SK-MEL-5 (cell line): ENCODE measurements around the gene SPRYD4. TPM values are rescaled to one million over a fixed set of nuclear protein-coding genes. Genes with fewer than 3 reads are reported as not detected.
"Not testable (repeated sequence)": the region's sequence is repeated elsewhere in the genome, so short reads cannot be mapped to it uniquely, and the experiment has no call there.

Source experiments
- DNase-seq: peaks from one replicate; pipeline ENCODE4 v3.0.0-alpha.2; 2016; ENCODE audit warnings: low read depth, low spot score
- in situ Hi-C: cut with HindIII; loops from 2 replicates; pipeline ENCODE4 v1.10.0; 2016; ENCODE audit warnings: low sequenced_read_pairs, high pct_unique_total_duplicates, low pct_unique_long_range_greater_than_20kb
- polyA plus RNA-seq, 2 experiments: library from polyadenylated mRNA; depleted of rRNA; stranded (reverse); fragments of >200 nt; gene quantifications; 2 replicates each; pipeline ENCODE4 v1.2.3, GENCODE V29; 2015
- total RNA-seq: library from RNA; depleted of rRNA; stranded (reverse); fragments of >200 nt; shearing (Covaris generic); gene quantifications from 2 replicates; pipeline ENCODE4 v1.2.3, GENCODE V29; 2014; rRNA removed

Gene SPRYD4
- 4.5 and 4.8 TPM in 2 replicates for total RNA-seq
- polyA plus RNA-seq (2015; cell fraction: cytosol; rRNA removed): 3.8 and 4.7 TPM in 2 replicates
- polyA plus RNA-seq (2015; cell fraction: nucleus; rRNA removed): 3.6 and 4.7 TPM in 2 replicates

DNA sequence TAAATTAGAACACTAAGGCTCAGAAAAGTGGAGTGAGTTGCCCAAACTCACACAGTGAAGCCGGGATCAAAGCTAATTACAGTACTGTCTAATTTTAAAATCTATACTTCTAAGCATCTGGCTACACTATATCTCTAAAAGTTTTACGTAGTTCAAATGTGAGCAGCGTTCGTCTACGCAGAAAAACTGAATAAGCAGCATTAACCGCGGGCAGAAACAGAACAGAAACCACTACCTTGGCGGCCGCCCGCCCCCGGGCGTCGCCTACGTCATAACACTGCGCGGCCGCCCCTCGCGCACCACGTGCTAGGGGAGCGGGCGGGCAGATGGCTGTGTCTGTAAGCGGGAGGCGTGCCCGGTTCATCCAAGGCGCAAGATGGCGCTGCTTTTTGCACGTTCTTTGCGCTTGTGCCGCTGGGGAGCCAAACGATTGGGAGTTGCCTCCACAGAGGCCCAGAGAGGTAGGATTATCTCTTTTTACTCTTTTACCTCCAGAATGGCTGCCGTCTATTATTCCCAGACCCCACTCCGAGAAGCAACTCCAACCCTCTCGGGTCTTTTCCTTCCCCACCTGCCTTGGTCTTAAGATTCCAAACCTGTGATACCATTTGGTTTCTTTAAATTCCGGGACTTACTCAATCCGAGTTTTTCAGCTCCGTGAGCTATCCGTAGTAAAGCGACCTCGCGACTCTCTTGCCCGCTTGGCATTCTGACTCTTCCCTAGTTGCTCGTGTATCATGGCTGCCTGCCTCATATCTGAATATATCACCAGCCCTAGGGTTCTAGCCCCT, at the start of gene SPRYD4:
TSS of gene SPRYD4 (plus strand) at position 363 of the 791 bp plus-strand sequence. CDS start at position 377, 14 bp downstream.
- in situ Hi-C loops: no loop called here
- peak; percentile 91 for DNase-seq

DNA sequence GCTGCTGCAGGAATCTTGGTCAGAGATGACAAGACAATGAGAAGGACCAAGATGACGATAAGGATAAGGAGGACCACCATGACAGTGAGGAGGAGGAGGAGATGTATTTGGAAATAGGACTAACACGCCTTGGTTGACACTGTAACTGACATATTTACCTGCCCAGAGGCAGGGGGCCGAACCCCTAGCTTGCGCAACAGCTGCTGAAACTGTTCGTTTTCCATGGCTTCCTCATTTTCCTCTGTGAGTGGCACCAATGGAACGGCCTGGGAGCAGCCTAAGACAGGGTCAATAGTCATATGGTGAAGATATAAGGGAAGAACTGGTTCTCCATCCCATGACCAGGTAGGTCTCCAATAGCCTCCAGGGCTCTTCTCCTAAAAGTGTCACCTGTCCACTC, 48.0 kb upstream of the SPRYD4 start:
- DNase-seq: no peak
- in situ Hi-C loops: no loop called here

DNA sequence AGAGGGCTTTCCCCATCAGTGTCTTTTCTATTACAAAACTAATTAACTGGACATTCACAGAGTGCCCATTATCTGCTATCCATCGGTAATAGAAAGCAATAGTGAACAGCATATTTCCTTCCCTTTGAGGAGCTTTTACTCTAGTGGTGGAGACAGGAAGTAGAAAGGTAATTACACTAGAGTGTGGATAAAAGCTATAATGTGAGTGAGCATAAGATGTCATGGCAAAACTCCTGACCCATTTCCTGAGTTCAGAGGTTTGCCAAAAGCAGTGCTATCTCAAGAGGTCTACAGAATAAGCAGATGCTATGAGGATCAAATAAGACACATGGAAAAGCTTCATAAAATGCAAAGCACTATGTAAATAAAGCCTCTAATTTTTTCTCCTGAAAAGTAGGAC, 43.2 kb upstream of the SPRYD4 start:
- DNase-seq: no peak
- in situ Hi-C loops: no loop called here

DNA sequence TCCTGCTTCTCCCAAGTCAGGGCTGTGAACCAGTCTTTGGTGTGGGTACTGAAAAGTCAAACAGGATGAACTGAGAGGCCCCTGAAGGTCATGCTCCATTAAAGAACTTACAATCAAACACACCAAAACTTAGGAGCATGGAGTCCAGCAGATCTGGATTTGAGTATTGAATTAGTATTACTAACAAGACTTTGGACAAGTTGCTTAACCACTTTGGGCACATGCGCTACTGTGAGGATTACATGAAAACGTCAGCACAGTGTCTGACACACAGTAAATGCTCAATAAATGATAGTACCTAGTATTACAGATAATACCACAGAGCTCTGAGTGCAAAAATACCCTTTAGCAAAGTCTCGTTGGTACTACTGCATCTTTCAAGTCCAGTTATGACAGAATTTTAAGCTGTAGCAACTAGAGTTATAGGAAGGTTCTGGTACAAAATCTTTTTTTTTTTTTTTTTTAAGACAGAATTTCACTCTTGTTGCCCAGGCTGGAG, 42.4 kb upstream of the SPRYD4 start:
- in situ Hi-C loops: no loop called here

DNA sequence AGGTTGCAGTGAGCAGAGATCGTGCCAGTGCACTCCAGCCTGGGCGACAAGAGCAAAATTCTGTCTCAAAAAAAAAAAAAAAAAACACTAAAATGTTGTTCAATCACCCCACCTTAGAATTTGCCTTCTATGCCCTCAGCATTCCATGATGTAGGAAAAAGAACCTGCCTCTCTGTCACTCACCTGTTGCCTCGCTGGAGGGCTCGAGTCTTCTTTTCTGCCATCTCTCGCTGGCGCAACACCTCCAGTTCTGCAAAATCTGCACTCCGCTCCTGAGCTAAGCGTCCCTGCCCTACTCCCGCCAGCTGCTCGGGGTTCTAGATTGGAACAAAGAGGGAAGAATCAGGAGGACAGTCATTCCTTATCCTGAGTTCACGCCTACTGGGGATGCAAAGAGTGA, 37.1 kb upstream of the SPRYD4 start:
- in situ Hi-C loops: no loop called here
- no peak for DNase-seq

More for the DNA sequence above, 42.4 kb upstream of the SPRYD4 start:
- no peak for DNase-seq

DNA sequence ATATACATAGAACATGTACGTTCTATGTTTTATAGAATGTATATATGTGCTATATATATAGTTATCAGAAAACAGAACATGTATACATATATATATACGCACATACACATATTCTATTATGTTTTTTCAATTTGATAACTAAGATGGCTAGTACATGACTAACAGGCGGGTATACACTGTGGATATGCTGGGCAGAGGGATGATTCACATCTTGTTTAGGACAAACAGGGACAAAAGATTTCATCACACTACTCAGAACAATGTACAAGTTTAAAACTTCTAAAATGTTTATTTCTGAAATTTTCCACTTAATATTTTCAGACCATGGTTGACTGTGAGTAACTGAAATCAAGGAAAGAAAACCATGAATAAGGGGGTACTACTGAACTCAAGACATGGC, 36.5 kb upstream of the SPRYD4 start:
- in situ Hi-C loops: no loop called here
- no peak for DNase-seq

DNA sequence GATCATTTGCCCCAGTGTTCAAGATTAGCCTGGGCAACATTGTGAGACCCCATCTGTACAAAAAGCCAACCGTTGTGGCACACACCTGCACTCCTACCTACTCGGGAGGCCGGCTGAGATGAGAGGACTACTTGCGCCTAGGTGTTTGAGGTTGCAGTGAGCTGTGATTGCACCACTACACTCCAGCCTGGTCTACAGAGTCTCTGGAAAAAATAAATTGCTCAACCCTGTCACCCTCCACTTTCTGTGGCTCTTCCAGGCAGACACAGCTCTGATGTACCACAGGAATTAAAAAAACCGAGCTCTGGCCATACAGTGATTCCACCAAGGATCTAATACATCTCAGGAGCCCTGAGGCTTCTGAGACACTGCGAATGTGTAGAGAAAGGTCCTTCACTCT, 33.5 kb upstream of the SPRYD4 start:
- in situ Hi-C loops: no loop called here
- no peak for DNase-seq

DNA sequence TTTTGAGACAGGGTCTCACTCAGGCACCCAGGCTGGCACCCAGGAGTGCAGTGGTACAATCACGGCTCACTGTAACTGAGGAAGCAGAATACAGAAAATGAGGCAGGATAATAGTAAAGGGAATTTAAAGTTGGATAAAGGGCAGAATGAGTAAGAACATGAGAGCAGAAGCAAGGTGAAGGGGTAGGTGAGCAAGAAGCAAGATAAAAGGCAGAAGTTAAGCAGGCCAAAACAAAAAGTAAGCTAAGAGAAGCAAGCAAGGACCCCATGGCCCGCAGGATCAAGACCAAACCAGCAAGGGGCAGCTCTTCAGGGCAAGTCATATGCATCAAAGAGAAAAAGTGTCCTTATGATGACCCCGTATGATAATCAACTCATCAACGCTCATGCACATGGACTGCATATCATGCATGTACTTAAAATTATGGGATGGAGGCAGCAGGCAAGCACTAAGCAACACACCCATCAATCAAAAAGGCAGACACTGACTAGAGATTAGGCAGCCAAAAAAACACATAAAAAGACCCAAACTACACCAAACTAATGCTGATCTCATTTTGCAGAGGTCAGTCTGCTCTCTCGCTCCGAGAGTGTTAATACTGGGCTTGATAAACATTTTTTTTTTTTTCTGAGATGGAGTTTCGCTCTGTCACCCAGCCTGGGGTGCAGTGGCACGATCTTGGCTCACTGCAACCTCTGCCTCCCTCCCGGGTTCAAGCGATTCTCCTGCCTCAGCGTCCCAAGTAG, 30.8 kb upstream of the SPRYD4 start:
- in situ Hi-C loops: no loop called here
- DNase-seq: no peak

DNA sequence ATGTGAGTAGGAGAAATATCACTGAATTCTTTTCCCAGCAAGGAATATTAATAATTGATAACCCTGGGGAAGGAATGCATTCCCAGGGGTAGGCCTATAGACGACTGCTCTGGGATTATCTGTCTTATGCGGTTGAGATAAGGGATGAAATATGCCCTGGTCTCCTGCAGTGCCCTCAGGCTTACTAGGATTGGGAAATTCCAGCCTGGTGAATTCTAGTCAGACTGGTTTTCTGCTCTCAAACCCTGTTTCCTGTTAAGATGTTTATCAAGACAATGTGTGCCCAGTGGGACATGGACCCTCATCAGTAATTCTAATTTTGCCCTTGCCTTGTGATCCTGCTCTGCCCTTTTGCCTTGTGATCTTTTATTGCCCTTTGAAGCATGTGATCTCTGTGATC, 25.2 kb upstream of the SPRYD4 start:
- in situ Hi-C loops, DNase-seq: not testable (repeated sequence)

DNA sequence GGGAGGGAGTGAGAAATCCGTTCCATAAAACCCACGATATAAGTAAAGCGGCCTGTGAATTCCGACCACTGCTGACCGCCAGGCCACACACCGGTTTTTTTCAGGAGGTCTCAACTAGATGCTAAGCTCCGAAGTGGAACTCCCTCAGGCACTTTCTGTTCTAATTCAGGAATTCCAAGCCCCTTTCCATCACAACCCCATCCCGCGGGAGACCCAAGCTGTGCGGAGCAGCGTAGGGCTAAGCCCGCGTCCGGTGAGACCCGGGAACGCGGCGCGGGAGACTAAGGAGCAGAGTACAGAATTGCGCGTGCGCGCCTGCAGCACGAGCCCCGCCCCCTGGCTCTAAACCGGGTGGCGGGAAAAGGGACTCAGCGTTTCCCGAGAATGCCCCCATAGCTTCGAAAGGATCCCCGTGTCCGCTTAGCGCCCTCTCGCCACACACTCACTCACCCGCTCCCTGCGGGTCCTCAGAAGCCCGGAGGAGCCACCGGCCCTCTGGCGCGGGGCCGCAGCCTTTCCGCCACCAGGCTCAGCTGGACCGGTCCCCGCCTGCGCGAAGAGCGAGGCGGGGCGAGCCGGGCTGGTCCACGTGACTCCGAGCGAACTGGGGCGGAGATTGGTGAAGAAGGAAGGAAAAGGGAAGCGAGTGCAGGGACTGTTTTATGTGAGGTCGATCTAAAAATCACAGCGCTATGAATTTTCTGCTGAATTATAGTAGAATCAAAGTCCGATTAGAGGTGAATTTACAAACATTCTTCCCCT, 19.3 kb upstream of the SPRYD4 start, which contains the start of gene TIMELESS:
TSS of gene TIMELESS (minus strand) at position 567 of the 762 bp plus-strand sequence. CDS start 15,256 bp downstream, outside the sequence.
- peak; percentile 91 for DNase-seq
- in situ Hi-C loops: no loop called here

DNA sequence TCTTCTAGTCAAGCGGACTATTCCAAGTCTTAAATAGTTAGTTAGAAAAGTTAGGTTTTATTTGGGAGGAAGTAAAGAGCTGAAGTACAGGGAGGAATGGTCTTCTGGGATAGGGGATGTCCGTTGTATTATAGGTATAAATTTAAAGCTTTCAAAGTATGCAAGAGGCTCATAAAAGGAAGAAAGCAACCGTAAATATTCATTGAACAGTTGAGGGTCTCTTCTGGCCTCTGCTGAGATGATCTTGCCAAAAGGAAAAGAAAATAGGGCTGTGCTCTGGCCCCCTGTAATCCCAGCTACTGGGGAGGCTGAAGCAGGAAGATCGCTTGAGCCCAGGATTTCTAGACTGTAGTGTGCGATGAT, 18.8 kb upstream of the SPRYD4 start:
- in situ Hi-C loops: no loop called here
- no peak for DNase-seq

DNA sequence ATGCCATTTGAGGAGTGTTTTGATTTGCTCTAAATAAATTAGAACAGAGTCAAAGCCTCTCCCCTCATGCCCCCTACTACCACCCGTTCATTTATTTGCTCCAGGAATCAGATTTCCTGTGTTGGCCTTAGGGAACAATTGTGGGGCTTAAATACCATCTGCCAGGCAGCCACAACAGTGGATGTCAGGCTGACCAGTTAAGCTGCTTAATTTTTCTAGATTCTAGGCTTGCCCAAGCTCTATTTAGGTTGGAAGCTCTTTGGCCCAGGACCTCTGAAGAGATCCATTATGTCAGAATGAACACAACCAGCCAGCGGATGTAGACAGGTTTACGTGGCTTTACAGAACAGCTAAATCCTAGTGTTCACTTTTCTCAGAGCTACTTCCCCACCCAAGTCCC, 18.1 kb upstream of the SPRYD4 start:
- in situ Hi-C loops: no loop called here
- DNase-seq: no peak

DNA sequence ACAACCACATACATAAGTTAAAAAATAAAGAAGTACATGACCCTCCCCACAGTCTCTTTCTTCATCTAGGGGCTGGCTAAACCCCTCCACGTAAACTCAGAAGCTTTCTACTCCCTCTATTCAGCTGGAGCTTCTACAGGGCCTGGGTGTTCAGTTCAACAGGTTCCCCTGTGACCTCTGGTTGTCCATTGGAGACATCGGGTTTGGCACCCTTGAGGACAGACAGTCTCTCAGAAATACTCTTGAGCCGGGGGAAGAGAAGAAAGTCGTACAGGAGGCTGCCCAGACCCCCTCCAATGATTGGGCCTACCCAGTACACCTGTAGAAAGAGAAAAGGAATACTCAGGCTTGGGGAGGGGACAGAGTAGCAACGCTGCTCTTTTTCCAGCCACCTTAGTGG, 17.2 kb upstream of the SPRYD4 start:
- no peak for DNase-seq
- in situ Hi-C loops: no loop called here

DNA sequence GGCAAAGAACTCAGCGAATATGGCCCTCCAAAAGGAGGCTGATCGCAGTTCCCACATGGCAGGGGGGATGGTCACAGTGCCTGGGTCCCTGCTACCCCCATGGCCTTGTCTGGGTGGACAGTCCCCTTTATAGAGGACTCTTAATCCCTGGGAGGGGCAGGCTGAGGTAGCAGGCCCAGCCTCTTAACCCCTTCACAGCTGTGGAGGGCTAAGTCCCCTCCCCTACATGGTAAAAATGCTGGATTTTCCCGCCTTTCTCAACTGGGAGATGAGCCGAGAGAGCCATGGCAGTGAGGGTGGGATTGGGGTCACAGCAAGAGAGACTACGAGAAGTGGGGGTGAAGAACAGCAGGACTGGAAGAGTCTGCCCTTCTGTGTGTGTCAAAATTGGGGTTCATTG, 13.8 kb upstream of the SPRYD4 start, which contains the start of gene MIP:
TSS of gene MIP (minus strand) at position 101 of the 400 bp plus-strand sequence. CDS start at position 57, 44 bp downstream.
- DNase-seq: no peak
- in situ Hi-C loops: no loop called here

DNA sequence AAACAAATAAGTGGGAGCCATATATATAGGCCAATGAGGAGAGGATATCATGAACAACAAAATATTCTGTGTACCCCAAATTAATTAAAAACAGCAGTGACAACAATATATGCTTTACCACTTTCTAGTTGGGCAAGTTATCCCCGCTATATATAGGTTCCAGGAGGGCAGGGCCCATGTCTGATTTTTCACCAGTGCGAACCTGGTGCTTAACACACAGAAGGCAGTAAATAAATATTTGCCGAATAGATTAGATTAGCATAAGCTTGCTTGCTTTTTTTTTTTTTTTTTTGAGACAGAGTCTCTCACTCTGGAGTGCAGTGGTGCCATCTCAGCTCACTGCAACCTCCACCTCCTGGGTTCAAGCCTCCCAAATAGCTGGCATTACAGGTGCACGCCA, 10.6 kb upstream of the SPRYD4 start:
- no peak for DNase-seq
- in situ Hi-C loops: no loop called here

DNA sequence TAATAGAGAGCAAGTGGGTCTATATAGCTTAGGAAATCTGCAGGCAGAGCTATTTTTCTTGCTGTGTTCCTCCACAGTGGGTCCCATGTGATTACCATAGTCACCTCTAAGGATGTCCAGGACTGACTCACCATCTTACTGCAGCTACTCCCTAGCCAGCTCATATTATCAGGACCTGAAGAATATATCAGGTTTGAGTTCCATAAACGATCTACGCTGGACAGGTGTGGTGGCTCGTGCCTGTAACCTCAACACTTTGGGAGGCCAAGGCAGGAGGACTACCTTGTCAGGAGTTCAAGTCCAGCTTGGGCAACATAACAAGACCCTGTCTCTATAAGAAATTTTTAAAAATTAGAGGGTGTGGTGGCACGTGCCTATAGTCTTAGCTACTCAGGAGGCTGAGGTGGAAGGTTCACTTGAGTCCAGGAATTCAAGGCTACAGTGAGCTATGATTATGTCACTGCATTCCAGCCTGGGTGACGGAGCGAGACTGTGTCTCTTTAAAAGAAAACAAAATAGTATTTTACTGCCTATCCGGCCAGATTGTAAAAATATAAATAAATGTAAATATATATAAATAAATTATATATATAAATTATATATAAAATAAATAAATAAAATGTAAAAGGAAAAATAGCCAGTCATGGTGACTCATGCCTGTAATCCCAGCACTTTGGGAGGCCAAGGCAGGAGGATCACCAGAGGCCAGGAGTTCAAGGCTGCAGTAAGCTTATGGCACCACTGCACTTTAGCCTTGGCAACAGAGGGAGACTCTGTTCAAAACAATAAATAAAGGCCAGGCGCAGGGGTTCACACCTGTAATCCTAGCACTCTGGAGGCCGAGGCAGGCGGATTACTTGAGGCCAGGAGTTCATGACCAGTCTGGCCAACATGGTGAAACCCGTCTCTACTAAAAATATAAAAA, 6.9 kb upstream of the SPRYD4 start:
- DNase-seq: no peak
- in situ Hi-C loops: no loop called here

DNA sequence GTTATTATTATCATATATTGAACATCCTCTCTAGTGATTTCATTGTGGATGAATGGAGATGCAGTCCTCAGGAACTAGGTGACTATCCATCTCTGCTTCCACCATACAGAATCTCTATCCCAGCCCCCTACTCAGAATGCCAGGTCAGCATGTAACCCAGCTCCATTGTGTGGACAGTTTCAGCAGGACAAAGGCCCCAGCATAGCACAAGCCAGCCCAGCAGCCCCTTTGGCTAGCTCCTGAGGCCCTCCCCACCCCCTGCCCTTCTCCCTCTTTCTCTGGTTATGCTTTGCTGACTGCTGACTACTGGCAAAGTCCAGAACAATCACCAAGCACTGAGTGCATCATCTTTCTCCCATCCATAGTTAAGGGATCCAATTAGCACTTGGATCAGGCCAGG, 5.8 kb upstream of the SPRYD4 start:
- in situ Hi-C loops: no loop called here

More for the DNA sequence above, 5.8 kb upstream of the SPRYD4 start:
- no peak for DNase-seq
